Central memory CD8-positive, alpha-beta T cell (primary cell): Measurements from ENCODE around the gene COQ8A.

ENCODE experiments used
- ATAC-seq: fragments of 150-1000 bp; cut with Tn5 transposase; replicated peaks from 2 replicates; pipeline ENCODE4 v1.10.0; 2022; ENCODE audit warnings: mild to moderate bottlenecking, moderate FRiP score, moderate number of reproducible peaks; ENCODE audit not compliant: poor library complexity, severe bottlenecking; ENCODE audit errors: extremely low read depth
- DNase-seq, 2 donors: peaks; one replicate each; pipeline ENCODE4 v3.0.0; 2021; ENCODE audit warnings: low spot score in 2 of 2
- H3K27ac Mint-ChIP-seq: one replicate; pipeline ENCODE4 v1.8.0; 2022; ENCODE audit warnings: low read depth, mild to moderate bottlenecking, moderate library complexity, mixed read lengths
- H3K27me3 Mint-ChIP-seq: one replicate; pipeline ENCODE4 v1.8.0; 2022; ENCODE audit warnings: mixed read lengths
- H3K36me3 Mint-ChIP-seq: one replicate; pipeline ENCODE4 v1.8.0; 2022; ENCODE audit warnings: mild to moderate bottlenecking, moderate library complexity, mixed read lengths; ENCODE audit not compliant: insufficient read depth
- H3K4me1 Mint-ChIP-seq: one replicate; pipeline ENCODE4 v1.8.0; 2022; ENCODE audit warnings: mixed read lengths
- H3K4me3 Mint-ChIP-seq: one replicate; pipeline ENCODE4 v1.8.0; 2022; ENCODE audit warnings: mild to moderate bottlenecking, moderate library complexity, mixed read lengths
- H3K9me3 Mint-ChIP-seq: one replicate; pipeline ENCODE4 v1.8.0; 2022; ENCODE audit warnings: mixed read lengths

COQ8A gene

GRCh38 chr1:226980122-226980560, 40.0 kb downstream of the COQ8A start:
- ATAC-seq (peak; percentile 14), DNase-seq (no peak)
- H3K27ac Mint-ChIP-seq, result no peak overlapping the region
- peaks cover 7% of the 10 kb centered on the region for H3K36me3 Mint-ChIP-seq
- no peaks in the 10 kb centered on the region for H3K4me1 Mint-ChIP-seq
- H3K9me3 Mint-ChIP-seq, result no peaks in the 10 kb centered on the region
- H3K4me3 Mint-ChIP-seq, result no peak overlapping the region
- no peaks in the 10 kb centered on the region for H3K27me3 Mint-ChIP-seq

GRCh38 chr1:226980565-226981385, 40.7 kb downstream of the COQ8A start:
- ATAC-seq, result no peak
- H3K36me3 Mint-ChIP-seq, result peaks cover 7% of the 10 kb centered on the region
- no peaks in the 10 kb centered on the region for H3K4me1 Mint-ChIP-seq
- no peaks in the 10 kb centered on the region for H3K27me3 Mint-ChIP-seq
- no peaks in the 10 kb centered on the region for H3K9me3 Mint-ChIP-seq
- H3K4me3 Mint-ChIP-seq, result no peak overlapping the region
- no peak for DNase-seq
- no peak overlapping the region for H3K27ac Mint-ChIP-seq

GRCh38 chr1:226981386-226981817, 41.3 kb downstream of the COQ8A start:
- Mint-ChIP-seq H3K27ac (no peak overlapping the region), H3K9me3 (no peaks in the 10 kb centered on the region), H3K4me3 (no peak overlapping the region), H3K27me3 (no peaks in the 10 kb centered on the region), H3K4me1 (no peaks in the 10 kb centered on the region), H3K36me3 (peaks cover 8% of the 10 kb centered on the region)
- ATAC-seq, result no peak
- DNase-seq, result no peak

GRCh38 chr1:226981838-226982237, 41.7 kb downstream of the COQ8A start:
- Mint-ChIP-seq H3K4me3 (no peak overlapping the region), H3K4me1 (no peaks in the 10 kb centered on the region), H3K27me3 (no peaks in the 10 kb centered on the region), H3K27ac (no peak overlapping the region), H3K36me3 (peaks cover 8% of the 10 kb centered on the region), H3K9me3 (no peaks in the 10 kb centered on the region)
- no peak for DNase-seq
- ATAC-seq, result no peak

GRCh38 chr1:226982451-226983177, 42.5 kb downstream of the COQ8A start:
- H3K27ac Mint-ChIP-seq, result no peak overlapping the region
- peaks cover 11% of the 10 kb centered on the region for H3K36me3 Mint-ChIP-seq
- DNase-seq (no peak), ATAC-seq (no peak)
- H3K4me3 Mint-ChIP-seq, result no peak overlapping the region
- H3K4me1 Mint-ChIP-seq, result no peaks in the 10 kb centered on the region
- no peaks in the 10 kb centered on the region for H3K27me3 Mint-ChIP-seq
- no peaks in the 10 kb centered on the region for H3K9me3 Mint-ChIP-seq

- Mint-ChIP-seq H3K36me3 (peaks cover 13% of the 10 kb centered on the region), H3K27me3 (no peaks in the 10 kb centered on the region), H3K27ac (no peak overlapping the region), H3K9me3 (no peaks in the 10 kb centered on the region), H3K4me3 (no peak overlapping the region), H3K4me1 (no peaks in the 10 kb centered on the region)
- ATAC-seq, result no peak
- no peak for DNase-seq
Measured at GRCh38 chr1:226983247-226983991, 43.3 kb downstream of the COQ8A start.

- Mint-ChIP-seq H3K27ac (no peak overlapping the region), H3K4me1 (no peaks in the 10 kb centered on the region), H3K4me3 (no peak overlapping the region), H3K27me3 (no peaks in the 10 kb centered on the region), H3K9me3 (no peaks in the 10 kb centered on the region), H3K36me3 (peaks cover 13% of the 10 kb centered on the region)
- DNase-seq, result no peak
- ATAC-seq, result no peak
Measured at GRCh38 chr1:226983992-226984364, 43.9 kb downstream of the COQ8A start.

GRCh38 chr1:226984521-226985238, 44.6 kb downstream of the COQ8A start:
- Mint-ChIP-seq H3K27ac (no peak overlapping the region), H3K9me3 (no peaks in the 10 kb centered on the region), H3K36me3 (peaks cover 11% of the 10 kb centered on the region), H3K27me3 (no peaks in the 10 kb centered on the region), H3K4me3 (no peak overlapping the region), H3K4me1 (peaks cover 5% of the 10 kb centered on the region)
- no peak for ATAC-seq
- no peak for DNase-seq

- H3K27ac Mint-ChIP-seq, result no peak overlapping the region
Measured at GRCh38 chr1:226985239-226985838, 45.2 kb downstream of the COQ8A start.

GRCh38 chr1:226985839-226986463, 45.9 kb downstream of the COQ8A start:
- no peaks in the 10 kb centered on the region for H3K9me3 Mint-ChIP-seq

More at GRCh38 chr1:226985239-226985838, 45.2 kb downstream of the COQ8A start:
- H3K9me3 Mint-ChIP-seq, result no peaks in the 10 kb centered on the region
- H3K4me3 Mint-ChIP-seq, result no peak overlapping the region
- no peak for DNase-seq
- H3K4me1 Mint-ChIP-seq, result peaks cover 12% of the 10 kb centered on the region
- H3K27me3 Mint-ChIP-seq, result no peaks in the 10 kb centered on the region
- H3K36me3 Mint-ChIP-seq, result peaks cover 11% of the 10 kb centered on the region
- no peak for ATAC-seq

GRCh38 chr1:226986496-226987178, 46.5 kb downstream of the COQ8A start:
- Mint-ChIP-seq H3K27ac (no peak overlapping the region), H3K9me3 (no peaks in the 10 kb centered on the region), H3K4me3 (no peak overlapping the region), H3K36me3 (peaks cover 6% of the 10 kb centered on the region), H3K4me1 (peaks cover 15% of the 10 kb centered on the region), H3K27me3 (no peaks in the 10 kb centered on the region)
- no peak for ATAC-seq
- DNase-seq, result no peak

More at GRCh38 chr1:226985839-226986463, 45.9 kb downstream of the COQ8A start:
- no peaks in the 10 kb centered on the region for H3K27me3 Mint-ChIP-seq
- H3K4me3 Mint-ChIP-seq, result no peak overlapping the region
- peaks cover 8% of the 10 kb centered on the region for H3K36me3 Mint-ChIP-seq
- no peak overlapping the region for H3K27ac Mint-ChIP-seq
- DNase-seq (no peak), ATAC-seq (no peak)
- H3K4me1 Mint-ChIP-seq, result peaks cover 15% of the 10 kb centered on the region
